ENCODE measurements around the gene ACAP1.
A peak's percentile ranks its signal among the peaks of the same experiment; 100 is the strongest.

The ACAP1 gene

DNA sequence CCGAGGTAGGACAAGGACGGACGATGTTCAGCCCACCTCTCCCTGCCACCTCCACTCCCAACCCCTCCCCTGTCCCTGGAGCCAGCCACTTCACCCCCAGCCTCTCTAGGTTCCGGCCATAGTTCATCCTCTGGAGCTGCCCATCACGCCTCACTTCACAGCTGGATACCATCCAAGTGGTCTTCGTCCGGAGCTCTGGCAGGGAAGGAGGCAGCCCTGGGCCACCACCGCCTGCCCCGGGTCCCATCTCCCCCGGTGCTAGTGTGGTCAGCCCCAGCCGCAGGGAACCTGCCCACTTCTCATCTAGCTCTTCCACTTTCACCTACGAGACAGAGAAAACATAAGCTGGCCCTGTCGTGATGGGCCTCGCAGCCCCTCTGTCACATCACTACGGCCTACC lies 14.9 kb upstream of the ACAP1 start:
- DNase-seq (ENCODE audit: low read depth) = no peak
- TF ChIP-seq, protein P1, sequence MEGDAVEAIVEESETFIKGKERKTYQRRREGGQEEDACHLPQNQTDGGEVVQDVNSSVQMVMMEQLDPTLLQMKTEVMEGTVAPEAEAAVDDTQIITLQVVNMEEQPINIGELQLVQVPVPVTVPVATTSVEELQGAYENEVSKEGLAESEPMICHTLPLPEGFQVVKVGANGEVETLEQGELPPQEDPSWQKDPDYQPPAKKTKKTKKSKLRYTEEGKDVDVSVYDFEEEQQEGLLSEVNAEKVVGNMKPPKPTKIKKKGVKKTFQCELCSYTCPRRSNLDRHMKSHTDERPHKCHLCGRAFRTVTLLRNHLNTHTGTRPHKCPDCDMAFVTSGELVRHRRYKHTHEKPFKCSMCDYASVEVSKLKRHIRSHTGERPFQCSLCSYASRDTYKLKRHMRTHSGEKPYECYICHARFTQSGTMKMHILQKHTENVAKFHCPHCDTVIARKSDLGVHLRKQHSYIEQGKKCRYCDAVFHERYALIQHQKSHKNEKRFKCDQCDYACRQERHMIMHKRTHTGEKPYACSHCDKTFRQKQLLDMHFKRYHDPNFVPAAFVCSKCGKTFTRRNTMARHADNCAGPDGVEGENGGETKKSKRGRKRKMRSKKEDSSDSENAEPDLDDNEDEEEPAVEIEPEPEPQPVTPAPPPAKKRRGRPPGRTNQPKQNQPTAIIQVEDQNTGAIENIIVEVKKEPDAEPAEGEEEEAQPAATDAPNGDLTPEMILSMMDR (IDR thresholded peaks at IDR 0.05; ENCODE audit: low read depth, low read length) = no peak
- no peak overlapping the region for H3K4me3 ChIP-seq (ENCODE audit: low read depth, low read length)

DNA sequence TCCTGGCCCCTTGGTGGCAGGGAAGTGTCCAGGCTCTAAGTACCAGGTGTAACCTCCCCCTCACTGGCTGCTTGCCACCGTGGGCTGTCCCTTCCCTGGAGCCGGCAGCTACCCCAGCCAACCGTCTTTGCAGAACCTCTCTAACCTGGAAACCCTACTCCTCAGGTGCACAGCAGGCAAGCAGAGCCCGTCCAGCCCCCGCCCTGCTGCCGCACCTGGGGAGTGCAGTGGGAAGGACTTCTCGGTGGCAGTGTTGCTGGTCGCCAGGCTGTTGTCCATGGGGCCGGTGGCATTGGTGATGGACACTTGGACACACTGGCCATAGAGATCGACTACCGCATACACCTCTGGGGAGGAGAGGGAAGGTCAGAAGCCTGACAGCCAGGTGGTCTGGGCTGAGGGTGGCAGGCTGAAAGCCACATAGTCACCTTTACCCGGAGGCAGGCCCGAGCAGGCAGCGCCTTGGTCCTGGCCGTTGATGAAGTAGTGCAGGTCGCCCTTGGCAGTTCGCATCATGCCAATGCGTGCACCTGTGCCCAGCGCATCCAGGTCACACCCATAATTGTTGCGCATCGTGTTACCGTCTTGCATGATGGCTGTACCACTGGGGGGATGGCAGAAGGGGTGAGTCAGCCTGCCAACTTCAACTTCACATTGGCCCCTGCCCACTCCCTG lies 13.7 kb upstream of the ACAP1 start:
- TF ChIP-seq, protein P2, sequence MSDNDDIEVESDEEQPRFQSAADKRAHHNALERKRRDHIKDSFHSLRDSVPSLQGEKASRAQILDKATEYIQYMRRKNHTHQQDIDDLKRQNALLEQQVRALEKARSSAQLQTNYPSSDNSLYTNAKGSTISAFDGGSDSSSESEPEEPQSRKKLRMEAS (IDR thresholded peaks at IDR 0.05; ENCODE audit: low read depth, low read length) = no peak
- no peak for TF ChIP-seq MYC (IDR thresholded peaks at IDR 0.05; ENCODE audit: low read depth, low read length)
- TF ChIP-seq, protein P1 (IDR thresholded peaks at IDR 0.05; ENCODE audit: low read depth, low read length) = no peak
- no peak for TF ChIP-seq POLR2A (IDR thresholded peaks at IDR 0.05; ENCODE audit: extremely low read depth, insufficient read length)
- no peak for DNase-seq (ENCODE audit: low read depth)
- H3K4me3 ChIP-seq (ENCODE audit: low read depth, low read length) = no peak overlapping the region

DNA sequence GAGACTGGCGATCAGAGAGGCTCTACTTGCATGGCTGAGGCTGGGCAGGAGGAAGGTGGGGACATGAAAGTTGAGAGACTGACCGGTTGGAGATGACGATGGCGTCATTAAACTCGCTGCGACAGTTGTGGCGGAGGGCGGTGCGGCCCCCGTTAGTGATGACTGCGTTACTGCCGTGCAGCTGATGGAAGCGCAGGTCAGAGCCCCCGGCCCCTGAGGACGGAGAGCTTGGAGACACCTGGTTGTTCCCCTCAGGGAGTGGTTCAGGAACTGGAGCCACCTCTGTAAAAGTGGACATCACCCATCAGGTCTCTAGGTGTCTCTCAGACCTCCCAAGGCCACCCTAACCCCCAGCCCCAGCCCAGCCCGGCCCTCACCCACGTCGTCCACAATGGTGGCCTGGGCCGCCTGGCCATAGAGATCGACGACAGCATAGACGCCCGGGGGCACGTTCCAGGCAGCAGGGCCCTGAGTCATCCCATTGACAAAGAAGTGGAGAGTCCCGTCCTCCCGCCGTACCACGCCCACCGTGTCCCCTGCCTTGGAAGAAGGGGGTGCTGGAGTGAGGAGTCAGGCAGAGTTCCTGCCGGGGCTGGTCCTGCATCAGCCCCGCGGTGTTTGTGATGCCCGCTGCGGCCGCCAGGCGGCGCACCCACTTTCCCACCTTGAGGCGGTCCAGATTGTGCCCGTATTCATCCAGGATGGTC lies 12.4 kb upstream of the ACAP1 start:
- H3K4me3 ChIP-seq (ENCODE audit: low read depth, low read length) = no peak overlapping the region
- peak; percentile 29 for DNase-seq (ENCODE audit: low read depth)
- TF ChIP-seq, protein P2 (IDR thresholded peaks at IDR 0.05; ENCODE audit: low read depth, low read length) = no peak
- TF ChIP-seq POLR2A (IDR thresholded peaks at IDR 0.05; ENCODE audit: extremely low read depth, insufficient read length) (no peak), MYC (IDR thresholded peaks at IDR 0.05; ENCODE audit: low read depth, low read length) (no peak)
- TF ChIP-seq, protein P1 (IDR thresholded peaks at IDR 0.05; ENCODE audit: low read depth, low read length) = peak; percentile 57

DNA sequence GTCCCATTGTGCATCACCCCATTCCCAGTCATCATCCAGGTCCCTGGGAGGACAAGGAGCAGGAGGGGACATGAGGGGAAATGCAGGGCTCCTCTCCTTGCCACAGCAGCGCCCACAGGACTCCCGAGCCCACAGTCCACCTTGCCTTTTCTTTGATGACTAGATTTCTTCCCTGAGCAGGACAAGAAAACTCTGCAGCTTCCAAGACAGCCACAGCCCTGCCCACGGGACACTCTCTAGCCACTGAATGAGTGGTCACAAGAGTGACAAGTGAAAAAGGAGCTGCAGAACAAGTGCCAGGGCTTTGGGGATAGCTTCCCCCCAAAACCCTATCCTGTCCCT lies 11.9 kb upstream of the ACAP1 start:
- H3K4me3 ChIP-seq (ENCODE audit: low read depth, low read length) = no peak overlapping the region
- TF ChIP-seq, protein P2 (IDR thresholded peaks at IDR 0.05; ENCODE audit: low read depth, low read length) = no peak
- TF ChIP-seq, protein P1 (IDR thresholded peaks at IDR 0.05; ENCODE audit: low read depth, low read length) = no peak
- TF ChIP-seq POLR2A (IDR thresholded peaks at IDR 0.05; ENCODE audit: extremely low read depth, insufficient read length) (no peak), MYC (IDR thresholded peaks at IDR 0.05; ENCODE audit: low read depth, low read length) (no peak)
- no peak for DNase-seq (ENCODE audit: low read depth)

DNA sequence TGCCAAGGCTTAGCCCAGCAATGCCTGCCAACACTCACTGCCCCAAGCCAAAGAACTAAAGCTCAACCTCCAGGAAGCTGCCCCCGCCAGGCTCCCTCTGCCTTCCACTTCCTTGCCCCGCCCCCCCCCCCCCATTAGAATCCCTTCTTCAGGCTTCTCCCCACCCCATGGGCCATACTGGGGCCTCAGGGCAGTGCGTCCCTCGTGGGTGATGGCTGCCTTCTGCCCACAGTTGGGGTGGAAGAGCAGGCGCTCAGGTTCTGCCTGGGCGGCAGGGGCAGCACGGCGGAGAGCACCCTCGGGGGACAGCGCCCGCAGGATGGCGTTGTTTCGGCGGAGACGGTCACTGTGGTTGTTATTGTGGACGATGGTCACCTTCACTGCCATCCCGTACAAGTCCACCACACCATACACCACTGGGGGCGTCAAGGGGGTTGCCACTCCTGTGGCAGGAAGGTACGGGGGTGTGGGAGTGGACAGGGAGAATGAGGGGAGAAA lies 11.2 kb upstream of the ACAP1 start:
- H3K4me3 ChIP-seq (ENCODE audit: low read depth, low read length) = no peak overlapping the region
- TF ChIP-seq POLR2A (IDR thresholded peaks at IDR 0.05; ENCODE audit: extremely low read depth, insufficient read length) = no peak
- no peak for TF ChIP-seq MYC (IDR thresholded peaks at IDR 0.05; ENCODE audit: low read depth, low read length)
- TF ChIP-seq, protein P2 (IDR thresholded peaks at IDR 0.05; ENCODE audit: low read depth, low read length) = no peak
- TF ChIP-seq, protein P1 (IDR thresholded peaks at IDR 0.05; ENCODE audit: low read depth, low read length) = no peak
- DNase-seq (ENCODE audit: low read depth) = no peak
